Inflammatory macrophage (primary cell): ENCODE data around the gene SLC35F4.
"Not testable (repeated sequence)": the region's sequence is repeated elsewhere in the genome, so short reads cannot be mapped to it uniquely, and the experiment has no call there.

Experiments
- DNase-seq, 2 donors: peaks; one replicate each; pipeline ENCODE4 v3.0.0-alpha.2; 2020 to 2022

SLC35F4 gene

GRCh38 chr14:57785058-57785457, 80.8 kb downstream of the SLC35F4 start:
- DNase-seq, result no peak

GRCh38 chr14:57771801-57772200, 94.1 kb downstream of the SLC35F4 start:
- DNase-seq, result no peak

GRCh38 chr14:57769863-57770523, 95.9 kb downstream of the SLC35F4 start:
- no peak for DNase-seq

- DNase-seq, result no peak
Observed at GRCh38 chr14:57761800-57762199, 104.1 kb downstream of the SLC35F4 start.

- no peak for DNase-seq
Observed at GRCh38 chr14:57760896-57761295, 105.0 kb downstream of the SLC35F4 start.

GRCh38 chr14:57755018-57755521, 110.8 kb downstream of the SLC35F4 start:
- no peak for DNase-seq

GRCh38 chr14:57754527-57754926, 111.4 kb downstream of the SLC35F4 start:
- no peak for DNase-seq

- DNase-seq, result no peak
Observed at GRCh38 chr14:57753821-57754220, 112.1 kb downstream of the SLC35F4 start.

- DNase-seq, result not testable (repeated sequence)
Observed at GRCh38 chr14:57752142-57752695, 113.7 kb downstream of the SLC35F4 start.

- DNase-seq, result no peak
Observed at GRCh38 chr14:57751400-57751799, 114.5 kb downstream of the SLC35F4 start.

- no peak for DNase-seq
Observed at GRCh38 chr14:57749267-57749666, 116.6 kb downstream of the SLC35F4 start.

GRCh38 chr14:57748279-57748678, 117.6 kb downstream of the SLC35F4 start:
- no peak for DNase-seq

- DNase-seq, result no peak
Observed at GRCh38 chr14:57747036-57747435, 118.9 kb downstream of the SLC35F4 start.

GRCh38 chr14:57746563-57746962, 119.3 kb downstream of the SLC35F4 start:
- DNase-seq, result no peak

GRCh38 chr14:57739516-57739915, 126.4 kb downstream of the SLC35F4 start:
- DNase-seq, result no peak

GRCh38 chr14:57737598-57737997, 128.3 kb downstream of the SLC35F4 start:
- DNase-seq, result no peak

GRCh38 chr14:57736391-57736790, 129.5 kb downstream of the SLC35F4 start:
- DNase-seq, result no peak

GRCh38 chr14:57735276-57735675, 130.6 kb downstream of the SLC35F4 start:
- no peak for DNase-seq

GRCh38 chr14:57732463-57733285, 133.2 kb downstream of the SLC35F4 start:
- DNase-seq, result no peak

- DNase-seq, result no peak
Observed at GRCh38 chr14:57729208-57730187, 136.4 kb downstream of the SLC35F4 start.

GRCh38 chr14:57725399-57726077, 140.4 kb downstream of the SLC35F4 start:
- DNase-seq, result no peak

GRCh38 chr14:57722141-57722540, 143.8 kb downstream of the SLC35F4 start:
- DNase-seq, result not testable (repeated sequence)
